Gastrocnemius medialis (tissue), 4 donors: ENCODE results near the gene MINDY4.

ENCODE experiments used
- CTCF ChIP-seq, 5 experiments: fragments of 450-650 bp in 3 of 5; fragments of 200-600 bp in 2 of 5; sonication (generic) in 2 of 5; IDR thresholded peaks in 4 of 5; conservative IDR thresholded peaks in 1 of 5; 1 replicate in 4 of 5; 2 replicates in 1 of 5; pipeline ENCODE4 v1.5.1; 2016 to 2019; ENCODE audit warnings: antibody characterized with exemption in 5 of 5, mild to moderate bottlenecking in 3 of 5, moderate library complexity in 3 of 5
- POLR2A ChIP-seq, 2 donors: fragments of 450-650 bp; IDR thresholded peaks; one replicate each; pipeline ENCODE4 v1.6.1; 2017; ENCODE audit warnings: antibody characterized with exemption in 2 of 2, mild to moderate bottlenecking in 2 of 2, moderate library complexity in 2 of 2

GRCh38 chr7:30800785-30801252 is 29.6 kb downstream of the MINDY4 start:
- TF ChIP-seq CTCF (IDR thresholded peaks at IDR 0.05 in 4 of 5, conservative IDR thresholded peaks at IDR 0.05 in 1 of 5) (peak; percentile 64 to 75 (median 71)), POLR2A (IDR thresholded peaks at IDR 0.05) (no peak)
